GM19463 (cell line): Measurements from ENCODE around the gene SPTSSB.
A peak's percentile ranks its signal among the peaks of the same experiment; 100 is the strongest.

ENCODE experiments used
- ATAC-seq: cut with Tn5 transposase; IDR thresholded peaks from one replicate; pipeline ENCODE4 v1.9.1; 2021; ENCODE audit warnings: mild to moderate bottlenecking, moderate library complexity; ENCODE audit not compliant: unreplicated experiment

Gene SPTSSB, protein sequence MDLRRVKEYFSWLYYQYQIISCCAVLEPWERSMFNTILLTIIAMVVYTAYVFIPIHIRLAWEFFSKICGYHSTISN

DNA sequence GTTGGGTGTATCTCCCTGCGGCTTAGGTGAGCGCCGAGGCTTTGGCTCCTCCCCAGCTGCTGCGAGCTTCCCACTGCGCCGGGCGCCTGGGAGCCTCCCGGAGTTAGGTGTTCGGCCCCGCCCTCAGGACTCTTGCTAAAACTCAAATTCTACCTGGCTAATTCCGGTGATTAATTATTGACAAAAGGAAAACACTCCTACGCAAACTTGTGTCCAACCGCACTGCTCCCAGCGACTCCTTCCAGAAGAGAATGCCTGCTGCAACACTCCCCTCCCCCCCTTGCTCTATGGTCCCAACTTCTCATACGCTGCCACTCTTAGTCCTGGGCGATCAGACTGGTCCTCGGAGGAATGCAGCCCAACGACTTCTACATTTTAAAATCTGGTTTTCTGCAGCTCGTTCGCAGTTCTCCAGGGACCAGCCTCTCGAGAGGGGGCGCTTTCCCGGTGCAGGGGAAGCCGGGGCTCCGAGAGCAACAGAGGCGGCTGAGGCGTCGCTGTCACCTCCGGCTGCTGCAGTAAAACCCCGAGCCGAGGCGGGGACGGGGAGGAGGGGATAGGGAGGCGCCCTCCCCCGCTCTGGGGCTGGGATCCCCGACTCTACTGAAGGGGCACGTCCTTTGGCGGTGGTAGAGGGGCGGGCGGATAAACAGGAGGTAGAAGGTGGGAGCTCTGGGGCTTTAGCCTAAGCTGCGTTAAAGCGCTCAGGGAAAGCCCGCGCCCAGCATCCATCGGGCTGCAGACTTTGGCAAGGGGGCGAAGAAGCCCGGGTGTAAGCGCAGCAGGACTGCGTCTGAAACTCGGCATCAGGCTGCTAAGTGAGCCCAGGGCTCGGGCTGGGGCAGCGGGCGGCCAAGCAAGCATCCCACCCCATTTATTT, at the start of gene SPTSSB:
Gene SPTSSB, minus strand, starts transcription at position 77 of the 880 bp plus-strand sequence. CDS start 25,194 bp downstream, outside the sequence.
- peak; percentile 50 for ATAC-seq

- ATAC-seq, result no peak
Measured at GRCh38 chr3:161420746-161421145, 49.4 kb upstream of the SPTSSB start.

GRCh38 chr3:161419555-161420333, 48.4 kb upstream of the SPTSSB start:
- ATAC-seq, result no peak

- ATAC-seq, result no peak
Measured at GRCh38 chr3:161415506-161416231, 44.4 kb upstream of the SPTSSB start.

GRCh38 chr3:161414907-161415306, 43.6 kb upstream of the SPTSSB start:
- ATAC-seq, result peak; percentile 42

GRCh38 chr3:161413855-161414210, 42.5 kb upstream of the SPTSSB start:
- ATAC-seq, result peak; percentile 47

- ATAC-seq, result peak; percentile 23
Measured at GRCh38 chr3:161413127-161413854, 42.0 kb upstream of the SPTSSB start.

- ATAC-seq, result no peak
Measured at GRCh38 chr3:161412123-161412522, 40.8 kb upstream of the SPTSSB start.

GRCh38 chr3:161409858-161410257, 38.5 kb upstream of the SPTSSB start:
- no peak for ATAC-seq

GRCh38 chr3:161409069-161409468, 37.8 kb upstream of the SPTSSB start:
- no peak for ATAC-seq

DNA sequence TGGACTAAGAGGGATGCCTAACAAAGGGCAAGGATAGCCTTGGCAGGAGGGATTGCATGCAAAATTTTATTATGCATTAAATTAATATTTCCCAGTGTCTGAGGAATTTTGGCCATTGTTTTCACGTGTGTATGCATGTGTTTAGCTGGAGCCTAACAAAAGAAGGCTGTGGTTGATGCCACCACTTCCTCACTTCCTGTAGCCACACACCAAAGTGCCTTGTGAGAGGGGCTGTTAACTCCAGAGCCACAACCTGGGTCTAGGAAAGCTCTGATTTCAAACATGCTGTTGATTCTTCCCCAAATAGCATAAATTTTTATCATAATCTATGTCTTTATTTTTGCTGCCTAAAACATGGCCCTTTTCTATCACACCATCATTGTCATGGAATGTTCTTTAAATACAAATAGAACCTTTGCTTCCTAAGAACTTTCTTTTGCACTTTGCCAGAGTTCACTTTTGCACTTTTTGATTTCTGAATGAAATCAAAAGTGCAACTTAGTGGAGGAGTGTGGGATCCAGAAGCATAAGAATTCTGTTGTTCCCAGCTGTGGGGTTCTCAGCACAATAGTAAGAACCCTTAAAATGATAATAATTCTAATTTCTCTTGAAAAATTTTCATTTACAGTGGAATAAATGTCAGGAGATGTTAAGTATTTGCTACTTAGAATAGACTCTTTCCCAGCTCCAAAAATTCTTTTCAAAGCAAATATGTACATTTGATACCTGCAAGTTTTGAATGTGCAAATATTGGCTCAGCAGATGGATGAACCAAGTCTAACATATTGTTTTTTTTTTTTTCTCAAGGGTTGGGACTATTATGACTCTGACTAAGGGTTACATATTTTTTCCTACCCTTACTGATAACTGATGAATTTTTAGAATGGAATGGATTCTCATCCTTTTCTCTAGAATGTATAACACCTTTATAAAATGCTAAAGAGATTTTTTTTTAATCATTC, 35.6 kb upstream of the SPTSSB start:
- no peak for ATAC-seq

- ATAC-seq, result no peak
Measured at GRCh38 chr3:161405836-161406235, 34.5 kb upstream of the SPTSSB start.

GRCh38 chr3:161405087-161405486, 33.8 kb upstream of the SPTSSB start:
- ATAC-seq, result no peak

- no peak for ATAC-seq
Measured at GRCh38 chr3:161403251-161403650, 31.9 kb upstream of the SPTSSB start.

GRCh38 chr3:161401389-161401788, 30.1 kb upstream of the SPTSSB start:
- ATAC-seq, result no peak

GRCh38 chr3:161400650-161401049, 29.3 kb upstream of the SPTSSB start:
- no peak for ATAC-seq

DNA sequence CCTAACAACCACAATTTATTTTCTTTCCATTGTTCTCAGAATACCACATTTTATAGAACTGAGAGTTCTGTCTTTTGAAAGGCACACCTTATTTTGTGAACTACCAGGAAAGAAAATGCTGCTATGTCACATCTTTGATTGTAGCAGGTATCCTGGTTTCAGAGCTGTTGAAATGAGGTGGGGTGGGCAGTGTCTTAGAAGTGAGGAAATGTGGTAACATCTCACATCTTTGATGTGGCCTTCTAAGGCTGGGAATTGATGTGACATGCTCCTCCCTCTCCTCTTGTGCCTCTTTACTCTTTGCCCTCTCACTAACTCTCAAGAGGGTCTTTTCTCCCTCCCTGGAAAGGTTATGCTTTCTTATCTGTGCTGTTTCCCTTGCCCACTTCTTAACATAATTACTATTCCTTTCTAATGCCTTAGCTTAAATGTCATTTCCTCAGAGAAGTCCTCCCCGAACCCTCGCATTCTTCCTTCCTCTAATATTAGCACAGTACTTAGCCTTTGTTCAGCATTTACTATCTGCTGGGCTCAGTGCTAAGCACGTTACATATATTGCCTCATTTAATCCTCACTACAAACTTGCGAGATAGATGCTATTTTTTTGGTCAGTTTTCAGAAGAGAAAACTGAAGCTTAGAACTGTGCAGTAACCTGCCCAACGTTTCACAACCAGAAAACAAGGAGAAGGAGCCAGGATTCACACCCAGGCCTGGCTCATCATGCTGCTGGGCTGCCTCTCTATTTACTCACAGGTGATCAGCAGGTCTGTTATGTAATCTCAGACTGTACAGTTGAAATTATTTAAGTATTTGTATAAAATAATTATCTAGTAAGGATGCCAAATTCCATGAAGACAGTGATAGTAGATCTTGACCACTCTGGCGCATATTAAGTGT, 24.0 kb upstream of the SPTSSB start:
- no peak for ATAC-seq

GRCh38 chr3:161393803-161394202, 22.5 kb upstream of the SPTSSB start:
- ATAC-seq, result peak; percentile 62
